Breast epithelium (tissue), 3 donors: ENCODE results near the gene C6orf132.

ENCODE experiments used
- POLR2A ChIP-seq: fragments of 450-650 bp; IDR thresholded peaks from one replicate; pipeline ENCODE4 v1.6.1; 2016; ENCODE audit warnings: antibody characterized with exemption, mild to moderate bottlenecking, moderate library complexity
- POLR2AphosphoS5 ChIP-seq, 3 donors: sonication (generic); formaldehyde crosslinking; IDR thresholded peaks; one replicate each; pipeline ENCODE4 v1.6.1; 2017; ENCODE audit warnings: antibody characterized with exemption in 3 of 3
- TF ChIP-seq, protein P1 (sequence below), 3 donors: fragments of 450-650 bp; IDR thresholded peaks; one replicate each; pipeline ENCODE4 v1.5.1; 2016 to 2017; ENCODE audit warnings: antibody characterized with exemption in 3 of 3, mild to moderate bottlenecking in 3 of 3, moderate library complexity in 3 of 3

DNA sequence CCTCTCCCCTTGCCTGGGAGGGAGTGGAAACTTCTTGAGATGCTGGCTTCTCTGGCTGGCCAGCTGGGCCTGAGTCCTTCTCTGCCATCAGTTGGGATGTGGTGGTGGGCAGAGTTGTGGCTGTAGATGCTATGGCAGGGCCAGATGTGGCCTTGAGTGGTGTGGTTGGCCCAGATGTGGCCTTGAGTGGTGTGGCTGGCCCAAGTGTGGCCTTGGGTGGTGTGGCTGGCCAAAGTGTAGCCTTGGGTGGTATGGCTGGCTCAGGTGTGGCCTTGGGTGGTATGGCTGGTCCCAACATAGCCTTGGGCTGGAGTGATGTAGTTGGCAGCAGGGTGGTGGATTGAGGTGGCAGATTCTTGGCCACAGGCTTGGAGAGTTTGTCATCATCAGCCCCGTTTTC, 36.7 kb downstream of the C6orf132 start:
- TF ChIP-seq, protein P1, sequence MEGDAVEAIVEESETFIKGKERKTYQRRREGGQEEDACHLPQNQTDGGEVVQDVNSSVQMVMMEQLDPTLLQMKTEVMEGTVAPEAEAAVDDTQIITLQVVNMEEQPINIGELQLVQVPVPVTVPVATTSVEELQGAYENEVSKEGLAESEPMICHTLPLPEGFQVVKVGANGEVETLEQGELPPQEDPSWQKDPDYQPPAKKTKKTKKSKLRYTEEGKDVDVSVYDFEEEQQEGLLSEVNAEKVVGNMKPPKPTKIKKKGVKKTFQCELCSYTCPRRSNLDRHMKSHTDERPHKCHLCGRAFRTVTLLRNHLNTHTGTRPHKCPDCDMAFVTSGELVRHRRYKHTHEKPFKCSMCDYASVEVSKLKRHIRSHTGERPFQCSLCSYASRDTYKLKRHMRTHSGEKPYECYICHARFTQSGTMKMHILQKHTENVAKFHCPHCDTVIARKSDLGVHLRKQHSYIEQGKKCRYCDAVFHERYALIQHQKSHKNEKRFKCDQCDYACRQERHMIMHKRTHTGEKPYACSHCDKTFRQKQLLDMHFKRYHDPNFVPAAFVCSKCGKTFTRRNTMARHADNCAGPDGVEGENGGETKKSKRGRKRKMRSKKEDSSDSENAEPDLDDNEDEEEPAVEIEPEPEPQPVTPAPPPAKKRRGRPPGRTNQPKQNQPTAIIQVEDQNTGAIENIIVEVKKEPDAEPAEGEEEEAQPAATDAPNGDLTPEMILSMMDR (IDR thresholded peaks at IDR 0.05) = no peak
- TF ChIP-seq POLR2AphosphoS5 (IDR thresholded peaks at IDR 0.05) (no peak), POLR2A (no peak)
